GM12878 (cell line): ENCODE data around the gene SUZ12. TPM values are rescaled to one million over a fixed set of nuclear protein-coding genes. Genes with fewer than 3 reads are reported as not detected.

ENCODE experiments used
- ATAC-seq: fragments of 200-7000 bp; cut with Tn5 transposase; 3 replicates; pipeline ENCODE4 v1.9.1; 2020; ENCODE audit warnings: mild to moderate bottlenecking, moderate library complexity
- BruUV-seq: library from RNA; stranded (reverse); fragments of 400-500 nt; replicated peaks from 2 replicates; lab custom pipeline; 2021; lab: Mats Ljungman, UMichigan
- CTCF ChIA-PET: fragments of 300-600 bp; sonication (Branson Sonifier 250); formaldehyde crosslinking; extraction: SDS; loops from one replicate; lab custom pipeline; 2021; ENCODE audit warnings: inconsistent platforms; lab: Yijun Ruan, JAX
- POLR2A ChIA-PET: fragments of 350-600 bp; formaldehyde crosslinking; extraction: SDS; loops from one replicate; lab custom pipeline; 2021; ENCODE audit warnings: inconsistent platforms; lab: Charles Lee
- RAD21 ChIA-PET: fragments of 300-600 bp; sonication (Branson Sonifier 250); formaldehyde crosslinking; loops from one replicate; lab custom pipeline; 2023; ENCODE audit warnings: antibody characterized with exemption; ENCODE audit not compliant: unreplicated experiment; lab: Charles Lee
- SMC1A ChIA-PET: fragments of 300-600 bp; sonication (Branson Sonifier 250); formaldehyde crosslinking; loops from one replicate; lab custom pipeline; 2023; ENCODE audit not compliant: unreplicated experiment, uncharacterized antibody; lab: Charles Lee
- DNase-seq: peaks from one replicate; pipeline ENCODE4 v3.0.0-alpha.2; 2011; ENCODE audit warnings: low read depth, low spot score
- FAIRE-seq: peaks from 3 replicates; lab custom pipeline; 2011; peaks lifted over from hg19 to GRCh38; lab: Jason Lieb, UNC
- H2AFZ ChIP-seq: 2 replicates; pipeline ENCODE4 v1.6.0; 2011; ENCODE audit warnings: low read depth, low read length, control low read depth; ENCODE audit not compliant: control insufficient read depth
- H3K27ac ChIP-seq: 2 replicates; pipeline ENCODE4 v1.5.1; 2011; ENCODE audit warnings: control low read depth; ENCODE audit not compliant: control insufficient read depth, insufficient read depth
- H3K27me3 ChIP-seq, 2 experiments: replicated peaks in 1 of 2; 2 replicates each; pipeline versions ENCODE4 v1.6.0 to v1.6.1; 2011; ENCODE audit warnings: low read length in 1 of 2; ENCODE audit not compliant: control insufficient read depth in 2 of 2, insufficient read depth in 2 of 2
- H3K36me3 ChIP-seq, 2 experiments: 2 replicates each; pipeline ENCODE4 v1.5.1; 2011; ENCODE audit warnings: low read length in 1 of 2; ENCODE audit not compliant: control insufficient read depth in 2 of 2, insufficient read depth in 2 of 2
- H3K4me1 ChIP-seq: 2 replicates; pipeline ENCODE4 v1.6.1; 2011; ENCODE audit warnings: mild to moderate bottlenecking, low read length, moderate library complexity, mixed read lengths; ENCODE audit not compliant: control insufficient read depth, insufficient read depth
- H3K4me2 ChIP-seq: 2 replicates; pipeline ENCODE4 v1.6.0; 2011; ENCODE audit warnings: control low read depth; ENCODE audit not compliant: control insufficient read depth, insufficient read depth
- H3K4me3 ChIP-seq: fragments of 200-600 bp; sonication (generic); 2 replicates; pipeline ENCODE4 v1.5.1; 2016
- H3K79me2 ChIP-seq: 2 replicates; pipeline ENCODE4 v1.6.0; 2011; ENCODE audit warnings: low read length; ENCODE audit not compliant: control insufficient read depth, insufficient read depth
- H3K9ac ChIP-seq: 2 replicates; pipeline ENCODE4 v1.8.0; 2011; ENCODE audit warnings: low read length, control low read depth, mixed read lengths; ENCODE audit not compliant: control insufficient read depth, insufficient read depth
- H3K9me3 ChIP-seq: replicated peaks from 3 replicates; pipeline ENCODE4 v1.5.1; 2011; ENCODE audit warnings: mild to moderate bottlenecking, low read length; ENCODE audit not compliant: control insufficient read depth, insufficient read depth
- H4K20me1 ChIP-seq: 2 replicates; pipeline ENCODE4 v1.6.0; 2011; ENCODE audit not compliant: control insufficient read depth, insufficient read depth
- ASH2L ChIP-seq: fragments of 300-600, 200-600 bp; sonication (generic); IDR thresholded peaks from 2 replicates; pipeline ENCODE4 v1.6.1; 2017; ENCODE audit warnings: low read depth, mild to moderate bottlenecking, borderline replicate concordance
- BCL3 ChIP-seq: IDR thresholded peaks from 2 replicates; pipeline ENCODE4 v1.6.1; 2011; ENCODE audit warnings: borderline replicate concordance, low read depth, mild to moderate bottlenecking, moderate library complexity, low read length; ENCODE audit not compliant: insufficient read depth, poor library complexity, severe bottlenecking
- HDGF ChIP-seq: fragments of 450-650 bp; IDR thresholded peaks from 2 replicates; pipeline ENCODE4 v1.6.1; 2016; ENCODE audit warnings: antibody characterized with exemption
- JUNB ChIP-seq: IDR thresholded peaks from 2 replicates; pipeline ENCODE4 v1.6.1; 2016; ENCODE audit warnings: antibody characterized with exemption, mild to moderate bottlenecking
- MAX ChIP-seq: IDR thresholded peaks from 2 replicates; pipeline ENCODE4 v1.6.1; 2012; ENCODE audit warnings: low read depth, low read length, improper control_type of control experiment
- NFIC ChIP-seq: IDR thresholded peaks from 2 replicates; pipeline ENCODE4 v1.6.1; 2012; ENCODE audit warnings: low read depth, mild to moderate bottlenecking, inconsistent platforms, low read length, moderate library complexity
- POU2F2 ChIP-seq: IDR thresholded peaks from 3 replicates; pipeline ENCODE4 v1.6.1; 2011; ENCODE audit warnings: low read depth, mild to moderate bottlenecking, low read length, borderline replicate concordance
- SIX5 ChIP-seq: IDR thresholded peaks from 2 replicates; pipeline ENCODE4 v1.6.1; 2011; ENCODE audit warnings: mild to moderate bottlenecking, low read depth, low read length, moderate library complexity; ENCODE audit not compliant: severe bottlenecking
- SP1 ChIP-seq: IDR thresholded peaks from one replicate; pipeline ENCODE4 v1.6.1; 2011; ENCODE audit warnings: low read depth, low read length
- ZBTB33 ChIP-seq: fragments of 450-650 bp; IDR thresholded peaks from 2 replicates; pipeline ENCODE4 v1.6.1; 2017; ENCODE audit warnings: mild to moderate bottlenecking
- ZNF24 ChIP-seq: fragments of 450-650 bp; IDR thresholded peaks from 2 replicates; pipeline ENCODE4 v1.6.1; 2017; ENCODE audit warnings: antibody characterized with exemption, mild to moderate bottlenecking
- WGBS: methylation state at CpG from one replicate; pipeline ENCODE4 v1.1.6; 2016; ENCODE audit warnings: low lambda C conversion rate; ENCODE audit not compliant: insufficient replicate concordance, insufficient coverage; ENCODE audit errors: missing lambda C conversion rate; 5-methylcytosine and 5-hydroxymethylcytosine counted together
- in situ Hi-C: fragments of 300-500 bp; cut with MboI; formaldehyde crosslinking; loops from 9 replicates; pipeline ENCODE4 v1.14.3; 2018; ENCODE audit warnings: mixed read lengths
- intact Hi-C: fragments of 100-400 bp; cut with micrococcal nuclease; formaldehyde crosslinking; loops from one replicate; pipeline ENCODE4 v1.14.2; 2022; ENCODE audit not compliant: unreplicated experiment
- polyA plus RNA-seq, 11 experiments: library from polyadenylated mRNA; depleted of rRNA in 4 of 11; unstranded in 6 of 11; stranded (reverse) in 5 of 11; fragments of >200 nt; fragmentation: Nextera tagmentation in 4 of 11; fragmentation: Illumina TruSeq in 1 of 11; extraction: Ambion mirVana in 4 of 11; extraction: Trizol in 1 of 11; gene quantifications; 1 replicate in 1 of 11; 2 replicates in 10 of 11; pipeline versions ENCODE4 v1.2.1 to v1.2.3, GENCODE V29; 2011 to 2016; ENCODE audit warnings: inconsistent platforms in 2 of 11, missing spikeins in 2 of 11, low read depth in 1 of 11
- total RNA-seq, 4 experiments: library from RNA; depleted of rRNA in 3 of 4; stranded (reverse); fragments of >200 nt in 3 of 4; fragmentation: Illumina TruSeq in 1 of 4; extraction: Trizol in 1 of 4; gene quantifications; 2 replicates each; pipeline versions ENCODE4 v1.2.1 to v1.2.3, GENCODE V29; 2013 to 2021

The SUZ12 gene
- total and polyA plus RNA-seq, 10 of the 15 experiments (the other 5 are each of a cell fraction or from before 2014, with no cell fraction given): 19.2 to 69.2 (median 34.5) TPM

- Histone ChIP-seq H3K9me3 (no peaks in the 10 kb centered on the region), H3K4me3 (peak overlapping the region; percentile 72), H3K4me2 (peak overlapping the region; percentile 24), H3K79me2 (peaks cover 20% of the 10 kb centered on the region), H3K27ac (peak overlapping the region; percentile 74), H4K20me1 (no peaks in the 10 kb centered on the region), H3K36me3 (peaks cover 0 to 13% of the 10 kb centered on the region in 2 experiments; a peak in 3 of 4 replicates), H3K9ac (peak overlapping the region; percentile 72), H2AFZ (no peak overlapping the region; the same call in 1 of the 2 replicates), H3K4me1 (peaks cover 6% of the 10 kb centered on the region), H3K27me3 (no peaks in the 10 kb centered on the region)
- TF ChIP-seq SIX5: no peak
- TF ChIP-seq MAX: no peak
- TF ChIP-seq JUNB: peak; percentile 83
- TF ChIP-seq SP1: no peak
- no peak for TF ChIP-seq ZNF24
- intact Hi-C loops (loop anchor here (10.0 kb wide), 2 partner anchors 234 to 586 kb away; partner anchors contain the start of gene EVI2B), in situ Hi-C loops (no loop called here)
- 11% methylated on average over 5 of the region's 5 CpGs for WGBS
- DNase-seq (no peak), ATAC-seq (peak; percentile 39), FAIRE-seq (no peak)
- CTCF ChIA-PET: interaction anchor here (0.6 to 3.6 kb wide), 21 partner anchors 10 to 530 kb away, joined by 3 to 32 read pairs (median 4); no protein-coding TSS in a partner anchor
- BruUV-seq: TSS peak; percentile 86
- POLR2A ChIA-PET: interaction anchor here (0.6 to 1.4 kb wide), 4 partner anchors 11 to 428 kb away, joined by 3 to 4 read pairs (median 3); no protein-coding TSS in a partner anchor
- SMC1A ChIA-PET: interaction anchor here (0.7 to 2.6 kb wide), 11 partner anchors 11 to 461 kb away, joined by 3 to 23 read pairs (median 5); partner anchors contain the start of gene COPRS
- RAD21 ChIA-PET: interaction anchor here (0.6 to 2.2 kb wide), 14 partner anchors 10 to 398 kb away, joined by 3 to 18 read pairs (median 4); partner anchors contain the start of genes COPRS, LRRC37B and SUZ12
These were observed 35.9 kb upstream of the SUZ12 start for GRCh38 chr17:31900877-31901276.

GRCh38 chr17:31902693-31903092, 34.1 kb upstream of the SUZ12 start:
- Histone ChIP-seq H4K20me1 (no peaks in the 10 kb centered on the region), H3K9ac (no peak overlapping the region), H3K27ac (no peak overlapping the region), H3K36me3 (peaks cover 0 to 11% of the 10 kb centered on the region in 2 experiments; a peak in 2 of 4 replicates), H3K27me3 (no peaks in the 10 kb centered on the region), H3K9me3 (no peaks in the 10 kb centered on the region), H3K4me1 (peaks cover 6% of the 10 kb centered on the region), H3K4me2 (0 out of 2 replicates have a peak overlapping the region, but pooled peaks have one; percentile 20), H3K79me2 (peaks cover 20% of the 10 kb centered on the region), H2AFZ (peak overlapping the region; percentile 5), H3K4me3 (no peak overlapping the region)
- no TSS peak for BruUV-seq
- in situ Hi-C loops (no loop called here), intact Hi-C loops (loop anchor here (10.0 kb wide), 2 partner anchors 232 to 588 kb away; partner anchors contain the start of gene EVI2B)
- POLR2A ChIA-PET: no interaction called here
- DNase-seq (peak; percentile 36), ATAC-seq (peak; percentile 47), FAIRE-seq (peak; percentile 31)
- SMC1A ChIA-PET: interaction anchor here (0.6 to 2.6 kb wide), 7 partner anchors 9 to 96 kb away, joined by 3 to 23 read pairs (median 8); no protein-coding TSS in a partner anchor
- CTCF ChIA-PET: interaction anchor here (1.0 to 3.6 kb wide), 8 partner anchors 8 to 438 kb away, joined by 3 to 32 read pairs (median 8); no protein-coding TSS in a partner anchor
- RAD21 ChIA-PET: interaction anchor here (1.0 to 1.5 kb wide), 2 partner anchors 36 to 60 kb away, joined by 3 to 4 read pairs; no protein-coding TSS in a partner anchor
- WGBS: 0% methylated on average over 2 of the region's 2 CpGs
- TF ChIP-seq NFIC: peak; percentile 63; the same call in 1 of the 2 replicates
- TF ChIP-seq HDGF: no peak
- TF ChIP-seq POU2F2: no peak
- no peak for TF ChIP-seq ZBTB33
- no peak for TF ChIP-seq ASH2L
- no peak for TF ChIP-seq BCL3
